ELR (cell line): Measurements from ENCODE around the gene PPP2R3C.
"Not testable (repeated sequence)": the region's sequence is repeated elsewhere in the genome, so short reads cannot be mapped to it uniquely, and the experiment has no call there.

Source experiments
- DNase-seq: peaks from one replicate; pipeline ENCODE4 v3.0.0-alpha.2; 2015; ENCODE audit warnings: low read depth

The PPP2R3C gene

DNA sequence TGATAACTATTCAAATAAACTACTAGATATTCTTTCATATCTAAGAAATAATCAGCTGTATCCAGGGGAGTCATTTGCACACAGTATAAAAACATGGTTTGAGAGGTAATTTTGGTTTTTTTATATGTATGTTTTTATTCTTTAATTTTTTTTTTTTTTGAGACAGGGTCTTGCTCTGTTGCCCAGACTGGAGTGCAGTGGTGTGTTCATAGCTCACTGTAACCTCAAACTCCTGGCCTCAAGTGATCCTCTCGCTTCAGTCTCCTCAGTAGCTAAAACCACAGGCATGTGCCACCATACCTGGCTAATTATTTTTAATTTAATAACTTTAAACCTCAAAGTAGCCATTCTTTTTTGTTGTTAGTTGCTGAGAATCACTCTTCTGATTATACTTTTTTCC is 2.3 kb upstream of the PPP2R3C start:
- no peak for DNase-seq

DNA sequence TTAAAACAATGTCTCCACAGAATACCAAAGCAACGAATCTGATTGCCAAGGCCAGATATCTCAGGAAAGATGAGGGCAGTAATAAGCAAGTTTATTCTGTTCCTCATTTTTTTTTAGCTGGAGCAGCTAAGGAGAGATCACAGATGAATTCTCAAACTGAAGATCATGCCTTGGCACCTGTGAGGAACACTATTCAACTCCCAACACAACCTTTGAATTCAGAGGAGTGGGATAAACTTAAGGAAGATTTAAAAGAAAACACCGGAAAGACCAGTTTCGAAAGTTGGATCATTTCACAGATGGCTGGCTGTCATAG is 1.6 kb upstream of the PPP2R3C start:
- DNase-seq = no peak

DNA sequence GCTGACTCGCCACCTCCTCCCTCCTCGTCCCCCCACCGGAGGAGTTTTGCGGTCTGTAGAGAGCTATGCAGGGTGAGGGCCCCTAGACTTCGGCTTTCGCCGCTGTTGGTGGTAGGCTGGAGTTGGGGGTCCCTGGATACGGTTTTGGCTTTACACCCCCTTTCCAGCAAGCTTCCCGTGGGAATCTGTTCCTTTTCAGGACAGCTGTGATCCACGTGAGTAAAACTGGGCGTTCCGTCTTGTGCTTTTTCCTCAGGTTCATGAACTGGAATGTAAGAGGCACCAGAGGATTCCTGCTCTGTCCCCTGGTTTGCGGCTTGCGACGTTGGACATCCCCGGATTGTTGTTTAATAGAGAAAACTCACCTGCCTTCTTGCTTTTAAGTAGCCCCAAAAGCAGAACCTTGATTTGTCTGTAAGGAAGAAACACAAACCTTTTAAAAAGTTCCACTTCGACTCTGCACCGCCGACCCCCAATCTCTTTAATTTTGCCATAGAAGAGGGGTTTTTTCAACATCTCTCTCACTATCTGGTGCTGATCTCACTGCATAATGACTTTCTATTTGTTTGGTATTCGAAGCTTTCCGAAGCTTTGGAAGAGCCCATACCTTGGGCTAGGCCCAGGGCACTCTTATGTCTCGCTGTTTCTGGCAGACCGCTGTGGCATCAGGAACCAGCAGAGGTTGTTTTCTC is 1.1 kb upstream of the PPP2R3C start:
- DNase-seq = peak; percentile 72

DNA sequence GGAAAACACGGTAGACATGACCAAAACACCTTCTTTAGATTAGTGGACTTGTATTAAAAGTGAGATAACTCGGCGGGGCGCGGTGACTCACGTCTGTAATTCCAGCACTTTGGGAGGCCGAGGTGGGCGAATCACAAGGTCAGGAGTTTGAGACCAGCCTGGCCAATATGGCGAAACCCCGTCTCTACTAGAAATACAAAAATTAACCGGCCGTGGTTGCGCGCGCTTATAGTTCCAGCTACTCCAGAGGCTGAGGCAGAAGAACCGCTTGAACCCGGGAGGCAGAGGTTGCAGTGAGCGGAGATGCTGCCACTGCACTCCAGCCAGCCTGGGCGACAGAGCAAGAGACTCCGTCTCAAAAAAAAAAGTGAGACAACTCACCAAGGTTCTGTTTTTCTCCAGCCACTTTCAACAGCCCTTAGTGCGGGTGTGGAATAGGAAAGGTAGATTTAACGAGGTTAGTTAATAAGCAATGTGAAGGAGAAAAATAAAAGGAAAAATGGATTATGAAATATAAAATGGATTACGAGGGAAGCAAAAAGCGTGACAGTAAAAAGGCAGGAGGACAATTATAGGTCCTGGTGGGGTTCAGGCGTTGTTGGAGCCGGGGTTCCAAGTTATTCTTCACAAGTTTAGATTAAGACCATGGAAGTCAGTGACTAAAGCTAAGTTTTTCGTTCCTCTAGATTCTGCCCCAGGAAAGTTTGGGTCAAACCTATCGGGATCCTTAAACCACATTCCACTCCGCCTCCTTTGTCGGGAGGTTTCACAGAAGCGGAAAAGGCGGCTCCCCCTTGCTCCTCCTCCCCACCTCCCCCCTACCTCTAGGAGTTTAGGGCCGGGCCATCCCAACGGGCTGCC is 534 bp downstream of the PPP2R3C start:
- DNase-seq = peak; percentile 19

DNA sequence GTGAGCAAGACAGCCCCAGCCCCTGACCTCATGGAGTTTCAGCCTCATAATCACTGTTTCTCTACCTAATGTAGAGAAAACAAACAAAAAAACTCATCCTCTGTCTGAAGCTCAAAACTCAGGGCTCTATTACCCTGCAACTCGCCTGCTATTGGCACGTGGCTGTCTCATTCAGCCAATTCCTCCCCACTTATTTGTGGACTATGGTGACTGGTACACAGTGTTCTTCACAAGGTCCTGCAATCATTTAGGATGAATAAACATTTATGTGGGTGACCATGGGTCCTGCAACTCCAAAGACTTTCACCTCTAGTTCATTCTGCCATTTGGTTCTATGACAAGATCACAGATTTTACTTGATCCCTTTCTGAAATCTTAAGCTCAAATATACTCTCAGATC is 4.7 kb downstream of the PPP2R3C start:
- no peak for DNase-seq

DNA sequence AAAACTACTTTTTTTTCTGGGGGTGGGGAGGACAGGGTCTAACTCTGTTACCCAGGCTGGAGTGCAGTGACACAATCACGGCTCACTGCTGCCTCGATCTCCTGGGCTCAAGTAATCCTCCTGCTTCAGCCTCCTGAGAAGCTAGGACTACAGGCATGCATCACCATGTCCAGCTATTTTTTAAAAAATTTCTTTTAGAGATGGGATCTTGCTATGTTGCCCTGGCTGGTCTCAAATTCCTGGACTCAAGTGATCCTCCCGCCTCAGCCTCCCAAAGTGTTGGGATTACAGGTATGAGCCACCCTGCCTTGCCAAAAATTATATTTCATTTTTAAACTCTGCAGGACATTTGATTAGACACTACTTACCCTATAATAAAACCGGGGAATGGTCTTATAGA is 5.5 kb downstream of the PPP2R3C start:
- no peak for DNase-seq

DNA sequence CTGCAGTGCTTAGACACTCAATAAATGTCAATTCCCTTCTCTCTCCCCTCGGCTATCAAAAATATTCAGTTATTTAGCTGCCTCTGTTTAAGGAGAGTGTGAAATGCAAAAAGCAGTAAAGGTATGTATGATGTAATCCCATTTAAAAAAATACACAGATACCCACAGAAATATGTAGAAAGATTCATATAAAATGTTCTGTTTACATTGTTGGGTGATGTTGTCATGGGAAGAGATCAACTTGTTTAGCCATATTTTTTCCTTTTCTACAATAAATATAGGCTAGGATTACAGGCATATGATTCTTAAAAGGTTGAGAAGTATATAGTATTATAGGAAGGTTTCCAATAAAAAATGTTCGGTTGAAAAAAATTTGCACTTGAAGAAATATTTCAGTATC is 7.8 kb downstream of the PPP2R3C start:
- peak; percentile 63 for DNase-seq

DNA sequence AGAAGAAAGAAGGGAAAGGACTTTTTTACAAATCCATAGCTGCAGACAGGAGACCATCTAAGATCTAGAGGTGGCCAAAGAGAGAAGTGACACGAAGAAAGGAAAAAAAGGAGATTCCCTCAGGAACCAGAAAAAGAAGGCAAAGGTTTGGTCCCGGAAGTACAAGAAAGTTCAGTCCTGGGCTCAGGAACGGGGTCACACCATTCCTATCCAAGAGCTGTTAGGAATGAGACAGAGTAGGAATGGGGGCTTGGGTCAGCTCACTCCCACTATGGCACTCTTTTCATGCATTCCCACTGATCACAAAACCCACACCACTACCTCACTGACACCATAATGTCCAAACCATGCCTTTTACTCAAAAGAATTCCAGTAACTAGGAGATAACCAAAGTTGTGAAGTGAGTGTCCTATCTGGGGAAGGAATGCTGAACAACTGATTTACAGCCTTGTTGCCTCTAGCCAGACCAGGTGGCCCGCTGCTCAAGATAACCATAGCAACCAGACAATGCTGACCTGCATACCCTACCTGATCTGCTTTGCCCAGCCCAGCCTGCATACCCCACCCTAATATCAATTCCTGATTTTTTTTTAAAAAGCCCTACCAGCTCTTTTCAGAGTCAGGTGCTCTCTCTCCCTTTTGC is 8.4 kb downstream of the PPP2R3C start:
- DNase-seq = no peak

DNA sequence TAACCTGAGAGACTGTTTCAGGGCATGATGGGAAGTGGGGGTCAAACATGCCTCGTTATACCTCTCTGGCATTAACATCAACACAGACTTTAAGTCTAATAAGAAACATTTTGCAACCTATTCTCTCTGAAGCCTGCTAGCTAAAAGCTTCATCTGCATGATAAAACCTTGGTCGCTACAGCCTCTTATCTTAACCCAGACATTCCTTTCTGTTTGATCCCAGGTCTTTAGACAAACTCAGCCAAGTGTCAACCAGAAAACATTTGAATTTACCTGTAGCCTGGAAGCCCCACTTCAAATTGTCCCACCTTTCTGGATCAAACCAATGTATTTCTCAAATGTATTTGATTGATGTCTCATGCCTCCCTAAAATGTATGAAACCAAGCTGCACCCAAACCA is 9.1 kb downstream of the PPP2R3C start:
- no peak for DNase-seq

DNA sequence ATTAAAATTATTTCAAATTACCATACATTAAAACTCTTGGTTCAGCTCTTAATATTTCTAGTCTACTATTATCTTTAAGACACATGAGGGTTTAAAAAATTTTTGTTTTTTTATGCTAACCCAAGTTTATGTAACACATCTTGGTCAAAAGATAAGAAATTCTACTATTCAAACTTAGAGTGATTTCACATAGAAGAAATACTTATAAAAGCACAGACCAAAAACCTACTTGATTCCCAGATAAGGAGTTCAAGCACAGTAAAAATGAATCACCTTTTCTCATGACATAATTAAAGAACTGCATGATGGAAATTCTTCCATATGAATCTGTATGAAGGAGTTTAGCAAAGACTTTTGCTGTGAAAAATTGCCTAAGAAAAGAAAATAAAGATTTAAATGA is 13.9 kb downstream of the PPP2R3C start:
- no peak for DNase-seq

DNA sequence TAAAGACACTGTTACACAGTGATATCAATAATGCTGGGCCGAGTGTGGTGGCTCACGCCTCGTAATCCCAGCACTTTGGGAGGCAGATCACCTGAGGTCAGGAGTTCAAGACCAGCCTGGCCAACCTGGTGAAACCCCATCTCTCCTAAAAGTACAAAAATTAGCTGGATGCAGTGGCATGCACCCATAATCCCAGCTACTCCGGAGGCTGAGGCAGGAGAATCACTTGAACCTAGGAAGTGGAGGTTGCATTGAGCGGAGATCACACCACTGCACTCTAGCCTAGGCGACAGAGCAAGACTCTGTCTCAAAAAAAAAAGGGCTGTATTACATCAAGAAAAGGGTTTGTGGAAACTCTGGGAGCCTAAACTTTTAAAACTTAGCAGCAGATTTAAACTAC is 27.1 kb downstream of the PPP2R3C start:
- DNase-seq = not testable (repeated sequence)

DNA sequence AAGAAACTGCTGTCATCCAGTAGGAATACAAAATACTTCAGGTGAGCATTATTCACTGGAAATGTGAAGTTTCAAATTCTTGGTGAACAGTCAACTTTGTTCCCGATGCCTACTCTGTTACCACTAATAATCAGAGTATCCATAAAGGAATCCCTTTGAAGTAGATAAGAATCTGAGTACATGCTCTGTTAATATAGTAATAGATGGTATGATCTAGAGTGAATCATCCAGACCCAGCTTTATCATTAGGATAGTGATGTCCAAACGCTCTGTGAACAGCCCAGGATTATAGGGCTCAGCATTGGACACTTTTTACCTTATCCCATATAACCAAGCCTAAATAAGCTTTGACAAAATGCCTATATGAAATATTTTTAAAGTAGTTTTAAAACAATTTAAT is 33.3 kb downstream of the PPP2R3C start:
- peak; percentile 52 for DNase-seq

DNA sequence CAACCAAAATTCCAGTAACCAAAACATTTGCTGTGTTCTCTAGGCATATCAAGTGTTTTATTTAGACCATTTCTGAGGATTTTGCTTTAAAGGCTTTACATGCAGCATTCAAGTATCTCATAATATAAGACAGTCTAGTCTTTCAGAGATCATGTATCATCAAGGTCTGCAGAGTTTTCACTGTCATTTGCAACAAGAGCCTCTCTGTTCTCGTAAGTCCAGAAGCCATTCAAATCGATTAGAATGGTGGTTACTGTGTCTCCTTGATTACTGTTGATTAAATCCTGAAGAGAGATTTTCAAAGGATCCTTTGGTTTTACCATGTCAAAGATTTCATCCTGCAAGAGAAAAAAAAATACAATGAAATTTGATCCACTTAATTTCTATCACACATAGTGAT is 36.3 kb downstream of the PPP2R3C start:
- DNase-seq = no peak

DNA sequence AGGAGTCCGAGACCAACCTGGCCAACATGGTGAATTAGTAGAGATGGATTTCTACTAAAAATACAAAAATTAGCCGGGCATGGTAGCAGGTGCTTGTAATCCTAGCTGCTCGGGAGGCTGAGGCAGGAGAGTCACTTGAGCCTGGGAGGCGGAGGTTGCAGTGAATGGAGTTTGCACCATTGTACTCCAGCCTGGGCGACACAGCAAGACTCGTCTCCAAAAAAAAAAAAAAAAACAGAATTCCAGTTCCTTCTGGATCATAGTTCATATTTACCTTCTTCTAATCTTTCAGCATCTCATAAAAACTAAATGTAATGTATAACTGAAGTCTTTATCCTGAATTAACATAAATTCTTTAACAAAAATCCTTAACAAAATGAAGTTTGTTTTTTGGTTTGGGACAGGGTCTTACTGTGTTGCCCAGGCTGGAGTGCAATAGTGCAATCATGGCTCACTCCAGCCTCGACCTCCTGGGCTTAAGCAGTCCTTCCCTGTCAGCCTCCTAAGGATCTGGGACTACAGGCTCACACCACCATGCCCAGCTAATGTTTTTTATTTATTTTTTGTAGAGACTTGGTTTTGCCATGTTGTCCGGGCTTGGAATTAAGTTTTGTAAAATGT is 38.1 kb downstream of the PPP2R3C start:
- DNase-seq = no peak

DNA sequence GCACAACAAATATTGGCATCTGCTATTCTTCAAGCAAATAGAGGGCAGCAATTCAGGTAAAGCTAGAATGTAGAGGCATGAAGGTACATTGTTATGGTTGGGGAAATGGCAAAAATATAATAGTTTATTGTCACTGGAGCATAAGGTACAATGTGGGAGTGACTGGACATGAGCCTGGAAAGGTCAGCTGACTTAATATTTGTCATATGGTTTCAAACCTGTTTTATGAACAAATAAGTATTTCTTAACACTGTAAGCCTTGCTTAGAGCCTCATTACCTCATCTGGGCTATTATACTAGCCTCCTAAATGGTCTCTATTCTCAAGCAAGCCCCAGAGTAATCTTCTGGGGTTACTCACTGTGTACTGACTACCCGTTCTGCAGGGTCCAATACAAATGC is 42.0 kb downstream of the PPP2R3C start:
- no peak for DNase-seq

DNA sequence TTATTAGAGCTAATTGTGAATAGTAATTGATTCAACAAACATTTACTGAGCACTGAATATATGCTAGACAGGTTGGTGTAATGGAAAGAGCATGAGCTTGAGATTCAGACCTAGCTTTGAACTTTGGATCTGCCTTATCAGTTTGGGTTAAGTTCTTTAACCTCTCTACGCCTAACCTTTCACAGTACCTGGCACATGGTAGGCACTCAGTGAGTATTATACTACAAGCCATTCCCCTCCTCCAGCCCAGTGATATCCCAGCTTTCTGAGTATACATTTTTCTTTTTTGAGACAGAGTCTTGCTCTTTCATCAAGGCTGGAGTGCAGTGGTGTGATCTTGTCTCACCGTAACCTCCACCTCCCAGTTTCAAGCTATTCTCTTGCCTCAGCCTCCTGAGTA is 43.7 kb downstream of the PPP2R3C start:
- no peak for DNase-seq

DNA sequence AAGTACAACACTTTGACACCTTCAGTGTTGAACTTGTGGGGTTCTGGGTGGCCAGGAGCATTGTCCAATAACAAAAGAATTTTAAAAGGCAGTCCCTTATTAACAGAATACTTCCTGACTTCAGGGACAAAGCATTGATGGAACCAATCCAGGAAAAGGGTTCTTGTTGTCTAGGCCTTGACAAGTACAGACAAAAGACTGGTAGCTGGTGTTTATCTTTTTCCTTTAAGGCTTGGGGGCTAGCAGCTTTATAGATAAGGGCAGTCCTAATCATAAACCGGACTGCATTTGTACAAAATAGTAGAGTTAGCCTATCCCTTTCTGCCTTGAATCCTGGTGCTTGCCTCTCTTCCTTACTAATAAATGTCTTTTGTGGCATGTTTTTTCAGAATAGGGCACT is 48.3 kb downstream of the PPP2R3C start:
- DNase-seq = no peak

DNA sequence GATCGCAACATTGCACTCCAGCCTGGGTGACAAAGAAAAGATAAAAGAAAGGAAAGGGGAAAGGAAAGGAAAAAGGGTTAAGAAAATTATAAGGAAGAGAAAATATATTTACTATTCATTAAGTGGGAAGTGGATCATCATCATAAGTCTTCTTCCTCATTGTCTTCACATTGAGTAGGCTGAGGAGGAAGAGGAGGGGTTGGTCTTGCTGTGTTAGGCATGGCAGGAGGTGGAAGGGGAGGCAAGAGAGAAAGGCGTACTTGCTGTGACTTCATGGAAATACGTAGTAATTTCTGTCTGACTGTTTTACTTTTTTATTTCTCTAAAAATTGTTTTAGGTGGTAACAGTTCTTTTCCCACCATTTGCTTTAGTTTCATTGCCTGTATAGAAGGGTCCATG is 49.6 kb downstream of the PPP2R3C start:
- DNase-seq = no peak

DNA sequence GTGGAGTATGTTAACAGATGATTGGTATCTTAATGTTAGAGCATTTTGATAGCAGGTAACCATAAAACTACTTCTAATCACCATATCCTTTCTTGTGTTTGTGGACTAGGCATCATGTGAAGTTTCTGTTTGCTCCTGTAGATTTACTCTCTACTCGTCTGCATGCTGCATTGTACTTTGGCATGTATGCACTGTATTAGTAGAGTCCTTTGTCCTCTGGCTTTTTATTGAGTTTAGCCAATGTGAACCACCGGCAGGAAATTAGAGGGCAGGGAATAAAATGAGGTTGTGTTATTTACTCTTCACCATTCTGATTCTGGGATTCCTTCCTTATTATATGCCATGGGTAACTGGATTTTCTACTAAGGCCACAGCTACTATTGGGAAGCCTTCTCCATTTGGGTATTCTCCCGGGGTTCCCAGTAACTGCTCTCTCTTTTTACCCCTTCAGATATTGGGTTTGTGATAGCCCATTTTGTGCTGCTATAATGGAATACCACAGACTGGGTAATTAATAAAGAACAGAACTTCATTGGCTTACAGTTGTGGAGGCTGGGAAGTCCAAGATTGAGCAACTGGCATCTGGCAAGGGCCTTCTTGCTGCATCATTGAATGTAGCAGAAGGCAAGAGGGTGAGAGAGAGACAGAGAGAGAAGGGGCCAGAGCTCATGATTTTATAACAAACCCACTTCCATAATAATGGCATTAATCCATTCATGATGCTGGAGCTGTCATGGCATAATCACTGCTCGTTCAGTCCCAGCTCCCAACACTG is 53.4 kb downstream of the PPP2R3C start:
- DNase-seq = no peak

DNA sequence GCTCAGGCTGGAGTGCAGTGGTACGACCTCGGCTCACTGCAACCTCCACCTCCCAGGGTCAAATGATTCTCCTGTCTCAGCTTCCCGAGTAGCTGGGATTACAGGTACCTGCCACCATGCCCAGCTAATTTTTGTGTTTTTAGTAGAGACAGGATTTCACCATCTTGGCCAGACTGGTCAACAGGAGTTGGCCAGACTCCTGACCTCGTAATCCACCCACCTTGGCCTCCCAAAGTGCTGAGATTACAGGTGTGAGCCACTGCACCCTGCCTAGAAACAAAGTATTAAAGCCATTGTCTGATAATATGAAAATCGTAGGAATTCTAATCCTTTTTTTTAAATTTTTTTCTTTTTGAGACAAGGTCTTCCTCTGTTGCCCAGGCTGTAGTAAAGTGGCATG is 56.1 kb downstream of the PPP2R3C start:
- not testable (repeated sequence) for DNase-seq

DNA sequence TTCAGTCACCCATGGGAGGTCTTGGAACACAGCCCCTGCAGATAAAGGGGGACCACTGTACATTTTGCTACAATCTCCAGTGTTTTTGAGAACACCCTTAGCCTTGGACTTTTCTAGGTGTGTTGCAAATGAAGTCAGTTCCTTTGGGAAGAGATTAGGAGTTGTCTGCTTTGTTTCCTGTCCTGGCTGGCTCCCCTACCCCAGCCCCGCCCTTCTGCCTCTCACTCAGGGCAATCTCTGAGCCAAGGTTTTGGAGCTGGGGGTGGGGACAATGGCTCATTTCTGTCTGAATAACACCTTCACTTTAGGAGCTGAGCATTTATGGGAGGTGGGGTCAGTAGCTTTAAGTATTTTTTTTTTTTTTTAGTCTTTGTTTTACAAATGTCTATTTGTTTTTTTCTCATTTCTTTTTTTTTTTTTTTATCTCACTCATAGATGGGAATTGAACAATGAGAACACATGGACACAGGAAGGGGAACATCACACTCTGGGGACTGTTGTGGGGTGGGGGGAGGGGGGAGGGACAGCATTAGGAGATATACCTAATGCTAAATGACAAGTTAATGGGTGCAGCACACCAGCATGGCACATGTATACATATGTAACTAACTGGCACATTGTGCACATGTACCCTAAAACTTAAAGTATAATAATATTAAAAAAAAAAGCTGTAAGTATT is 60.5 kb downstream of the PPP2R3C start:
- not testable (repeated sequence) for DNase-seq

DNA sequence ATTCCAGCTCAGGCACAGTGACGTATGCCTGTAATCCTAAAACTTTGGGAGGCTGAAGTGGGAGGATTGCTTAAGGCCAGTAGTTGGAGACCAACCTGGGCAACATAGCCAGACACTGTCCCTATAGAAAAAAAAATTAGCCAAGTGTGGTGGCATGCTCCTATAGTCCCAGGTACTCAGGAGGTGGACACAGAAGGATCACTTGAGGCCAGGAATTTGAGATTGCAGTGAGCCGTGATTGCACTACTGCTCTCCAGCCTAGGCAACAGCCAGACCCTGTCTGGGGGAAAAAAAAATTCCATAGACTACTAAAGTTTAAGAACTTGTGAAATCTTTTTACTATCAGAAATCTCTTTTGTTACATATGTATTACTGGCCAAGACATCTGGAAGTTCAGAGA is 69.2 kb downstream of the PPP2R3C start:
- DNase-seq = no peak
